WERI-Rb-1 (cell line): ENCODE measurements around the gene MAVS.
"Not testable (repeated sequence)": the region's sequence is repeated elsewhere in the genome, so short reads cannot be mapped to it uniquely, and the experiment has no call there.

Experiments
- DNase-seq: peaks from one replicate; pipeline ENCODE4 v3.0.0-alpha.2; 2020
- H3K27ac ChIP-seq: fragments of 250-450 bp; sonication (Bioruptor Pico); 2 replicates; pipeline ENCODE4 v1.5.1; 2020; ENCODE audit warnings: mild to moderate bottlenecking, moderate library complexity
- H3K27me3 ChIP-seq: fragments of 250-450 bp; sonication (Bioruptor Pico); 2 replicates; pipeline ENCODE4 v1.5.1; 2021; ENCODE audit warnings: mild to moderate bottlenecking, low read depth, moderate library complexity; ENCODE audit not compliant: insufficient read depth, severe bottlenecking
- H3K36me3 ChIP-seq: fragments of 250-450 bp; sonication (Bioruptor Pico); 2 replicates; pipeline ENCODE4 v1.5.1; 2020; ENCODE audit warnings: mild to moderate bottlenecking, moderate library complexity
- H3K4me3 ChIP-seq: 2 replicates; pipeline ENCODE4 v1.5.1; 2011; ENCODE audit warnings: low read depth, mild to moderate bottlenecking, control low read depth, low read length
- H3K9me3 ChIP-seq: fragments of 250-450 bp; sonication (Bioruptor Pico); 2 replicates; pipeline ENCODE4 v1.5.1; 2021; ENCODE audit warnings: mild to moderate bottlenecking, moderate library complexity; ENCODE audit not compliant: severe bottlenecking
- CTCF ChIP-seq: IDR thresholded peaks from 2 replicates; pipeline ENCODE4 v1.5.1; 2011; ENCODE audit warnings: low read depth, mild to moderate bottlenecking, control low read depth, inconsistent platforms, low read length

MAVS gene

GRCh38 chr20:3874194-3874844 lies 27.7 kb downstream of the MAVS start:
- Histone ChIP-seq H3K9me3 (peaks cover 2% of the 10 kb centered on the region), H3K27me3 (no peaks in the 10 kb centered on the region), H3K4me3 (no peak overlapping the region), H3K36me3 (peaks cover 24% of the 10 kb centered on the region), H3K27ac (no peak overlapping the region)
- TF ChIP-seq CTCF, result no peak
- no peak for DNase-seq

GRCh38 chr20:3875378-3875974 lies 28.8 kb downstream of the MAVS start:
- Histone ChIP-seq H3K9me3 (peaks cover 2% of the 10 kb centered on the region), H3K4me3 (no peak overlapping the region), H3K36me3 (peaks cover 24% of the 10 kb centered on the region), H3K27me3 (no peaks in the 10 kb centered on the region), H3K27ac (no peak overlapping the region)
- no peak for DNase-seq
- no peak for TF ChIP-seq CTCF

GRCh38 chr20:3876000-3876399 lies 29.4 kb downstream of the MAVS start:
- DNase-seq, result no peak
- no peak overlapping the region for H3K4me3 ChIP-seq
- H3K9me3 ChIP-seq, result peaks cover 2% of the 10 kb centered on the region
- H3K36me3 ChIP-seq, result peaks cover 24% of the 10 kb centered on the region
- TF ChIP-seq CTCF, result no peak
- no peak overlapping the region for H3K27ac ChIP-seq
- H3K27me3 ChIP-seq, result no peaks in the 10 kb centered on the region

- DNase-seq, result no peak
- Histone ChIP-seq H3K36me3 (peaks cover 24% of the 10 kb centered on the region), H3K27me3 (no peaks in the 10 kb centered on the region), H3K4me3 (no peak overlapping the region), H3K9me3 (peaks cover 2% of the 10 kb centered on the region), H3K27ac (no peak overlapping the region)
- TF ChIP-seq CTCF, result no peak
Measured at GRCh38 chr20:3876676-3877075, 30.0 kb downstream of the MAVS start.

- DNase-seq, H3K4me3 ChIP-seq, H3K9me3 ChIP-seq, H3K27me3 ChIP-seq, H3K27ac ChIP-seq: not testable (repeated sequence)
- H3K36me3 ChIP-seq, result peaks cover 12% of the 10 kb centered on the region
Measured at GRCh38 chr20:3878921-3879274, 32.3 kb downstream of the MAVS start.

GRCh38 chr20:3885715-3886114 lies 39.1 kb downstream of the MAVS start:
- Histone ChIP-seq H3K27ac (no peak overlapping the region), H3K4me3 (no peak overlapping the region), H3K36me3 (peaks cover 25% of the 10 kb centered on the region), H3K9me3 (no peaks in the 10 kb centered on the region), H3K27me3 (no peaks in the 10 kb centered on the region)
- TF ChIP-seq CTCF, result no peak
- DNase-seq, result no peak
